ENCODE results near the gene ZCCHC2.

Gene ZCCHC2

GRCh38 chr18:62486290-62486964 lies 36.4 kb upstream of the ZCCHC2 start:
- H3K27me3 ChIP-seq, result no peaks in the 10 kb centered on the region
- no peak overlapping the region for H3K27ac ChIP-seq
- no peak overlapping the region for H3K4me3 ChIP-seq (ENCODE audit: low read depth in 1 of 2, low read length in 1 of 2)
- no peaks in the 10 kb centered on the region for H3K36me3 ChIP-seq
- no peaks in the 10 kb centered on the region for H3K9me3 ChIP-seq
- H3K4me1 ChIP-seq (ENCODE audit: control insufficient read depth in 1 of 2, insufficient read depth in 1 of 2, low read depth in 1 of 2, low read length in 1 of 2), result no peaks in the 10 kb centered on the region
- no peak for TF ChIP-seq CTCF (IDR thresholded peaks at IDR 0.05)

GRCh38 chr18:62487161-62487560 lies 35.7 kb upstream of the ZCCHC2 start:
- Histone ChIP-seq H3K9me3 (no peaks in the 10 kb centered on the region), H3K27me3 (no peaks in the 10 kb centered on the region), H3K36me3 (no peaks in the 10 kb centered on the region), H3K27ac (no peak overlapping the region), H3K4me3 (ENCODE audit: low read depth in 1 of 2, low read length in 1 of 2) (no peak overlapping the region), H3K4me1 (ENCODE audit: control insufficient read depth in 1 of 2, insufficient read depth in 1 of 2, low read depth in 1 of 2, low read length in 1 of 2) (no peaks in the 10 kb centered on the region)
- no peak for TF ChIP-seq CTCF (IDR thresholded peaks at IDR 0.05)

- H3K4me1 ChIP-seq (ENCODE audit: control insufficient read depth in 1 of 2, insufficient read depth in 1 of 2, low read depth in 1 of 2, low read length in 1 of 2), result no peaks in the 10 kb centered on the region
- TF ChIP-seq CTCF (IDR thresholded peaks at IDR 0.05), result no peak
- H3K27ac ChIP-seq, result no peak overlapping the region
- H3K36me3 ChIP-seq, result no peaks in the 10 kb centered on the region
- no peaks in the 10 kb centered on the region for H3K27me3 ChIP-seq
- H3K9me3 ChIP-seq, result no peaks in the 10 kb centered on the region
- no peak overlapping the region for H3K4me3 ChIP-seq (ENCODE audit: low read depth in 1 of 2, low read length in 1 of 2)
These were observed 31.7 kb upstream of the ZCCHC2 start for GRCh38 chr18:62490967-62491695.

GRCh38 chr18:62493033-62493862 lies 29.6 kb upstream of the ZCCHC2 start:
- no peak for TF ChIP-seq CTCF (IDR thresholded peaks at IDR 0.05)

GRCh38 chr18:62494764-62495163 lies 28.1 kb upstream of the ZCCHC2 start:
- Histone ChIP-seq H3K27ac (no peak overlapping the region), H3K9me3 (no peaks in the 10 kb centered on the region), H3K4me1 (ENCODE audit: control insufficient read depth in 1 of 2, insufficient read depth in 1 of 2, low read depth in 1 of 2, low read length in 1 of 2) (peaks cover 9 to 11% of the 10 kb centered on the region in 2 experiments), H3K27me3 (no peaks in the 10 kb centered on the region), H3K36me3 (no peaks in the 10 kb centered on the region), H3K4me3 (ENCODE audit: low read depth in 1 of 2, low read length in 1 of 2) (no peak overlapping the region)
- no peak for TF ChIP-seq CTCF (IDR thresholded peaks at IDR 0.05)

More at GRCh38 chr18:62493033-62493862, 29.6 kb upstream of the ZCCHC2 start:
- Histone ChIP-seq H3K36me3 (no peaks in the 10 kb centered on the region), H3K4me1 (ENCODE audit: control insufficient read depth in 1 of 2, insufficient read depth in 1 of 2, low read depth in 1 of 2, low read length in 1 of 2) (no peaks in the 10 kb centered on the region), H3K27ac (no peak overlapping the region), H3K27me3 (no peaks in the 10 kb centered on the region), H3K9me3 (no peaks in the 10 kb centered on the region), H3K4me3 (ENCODE audit: low read depth in 1 of 2, low read length in 1 of 2) (no peak overlapping the region)

All from neutrophil (primary cell).